Dermis microvascular lymphatic vessel endothelial cell (primary cell): Measurements from ENCODE around the gene IL27RA. TPM values are rescaled to one million over a fixed set of nuclear protein-coding genes. Genes with fewer than 3 reads are reported as not detected.

Experiments
- DNase-seq, 2 donors: peaks; one replicate each; pipeline versions ENCODE4 v3.0.0 to v3.0.0-alpha.2; 2010; ENCODE audit warnings: low read depth in 2 of 2
- total RNA-seq: library from RNA; depleted of rRNA; stranded (reverse); fragments of >200 nt; gene quantifications from 2 replicates; pipeline ENCODE4 v1.2.1, GENCODE V29; 2014

The IL27RA gene
- 1.1 and 3.1 TPM in 2 replicates for total RNA-seq

DNA sequence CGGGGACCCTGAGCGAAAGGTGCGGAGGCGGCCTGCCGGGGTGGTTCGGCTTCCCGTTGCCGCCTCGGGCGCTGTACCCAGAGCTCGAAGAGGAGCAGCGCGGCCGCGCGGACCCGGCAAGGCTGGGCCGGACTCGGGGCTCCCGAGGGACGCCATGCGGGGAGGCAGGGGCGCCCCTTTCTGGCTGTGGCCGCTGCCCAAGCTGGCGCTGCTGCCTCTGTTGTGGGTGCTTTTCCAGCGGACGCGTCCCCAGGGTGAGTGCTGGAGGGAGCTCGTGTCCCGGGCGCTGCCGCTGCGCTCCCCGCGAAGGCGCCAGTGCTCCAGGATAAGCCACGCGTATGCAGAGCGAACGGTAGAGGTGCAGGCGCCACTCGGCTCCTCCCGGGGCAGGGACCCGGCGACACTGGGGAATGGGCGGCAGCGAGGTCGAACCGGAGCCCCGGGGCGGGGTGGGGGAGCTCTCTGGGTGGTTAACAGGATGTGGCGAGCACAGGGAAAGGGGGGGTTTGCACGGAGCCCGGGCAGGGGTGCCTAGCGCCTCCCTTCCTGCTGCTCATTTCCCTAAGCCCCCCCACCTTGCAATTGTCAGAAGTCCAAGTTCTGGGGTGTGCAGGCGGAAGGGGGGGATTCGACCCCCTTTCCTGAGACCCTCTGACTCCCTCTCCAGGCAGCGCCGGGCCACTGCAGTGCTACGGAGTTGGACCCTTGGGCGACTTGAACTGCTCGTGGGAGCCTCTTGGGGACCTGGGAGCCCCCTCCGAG lies at the start of gene IL27RA:
Gene IL27RA (plus strand): TSS at position 44 of the 762 bp plus-strand sequence. CDS start 111 bp downstream, at position 155.
- peak in 1 of 2 donors; percentile 41 for DNase-seq

DNA sequence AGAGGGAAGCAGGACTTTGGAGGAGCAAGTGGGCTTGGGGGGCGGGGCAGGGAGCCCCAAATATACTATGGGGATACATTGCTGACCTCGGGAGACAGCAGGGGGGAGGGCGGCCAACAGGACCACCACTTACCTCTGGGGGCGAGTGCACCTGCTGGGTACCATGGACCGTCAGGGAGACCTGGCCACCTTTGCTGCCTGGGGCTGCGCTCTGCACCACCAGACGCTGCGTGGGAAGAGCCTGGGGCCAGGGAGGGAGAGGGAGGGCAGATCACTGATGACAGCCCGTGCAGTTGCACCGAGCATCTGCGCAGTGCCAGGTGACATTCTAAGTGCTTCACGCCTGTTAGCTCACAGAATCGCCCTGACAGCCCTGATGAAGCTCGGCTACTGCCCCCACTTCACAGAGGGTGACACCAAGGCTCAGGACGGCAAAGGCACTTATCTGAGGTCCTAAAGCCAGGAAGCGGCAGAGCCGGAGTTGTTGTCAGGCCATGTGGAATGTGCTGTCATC lies 49.5 kb upstream of the IL27RA start:
- no peak for DNase-seq

DNA sequence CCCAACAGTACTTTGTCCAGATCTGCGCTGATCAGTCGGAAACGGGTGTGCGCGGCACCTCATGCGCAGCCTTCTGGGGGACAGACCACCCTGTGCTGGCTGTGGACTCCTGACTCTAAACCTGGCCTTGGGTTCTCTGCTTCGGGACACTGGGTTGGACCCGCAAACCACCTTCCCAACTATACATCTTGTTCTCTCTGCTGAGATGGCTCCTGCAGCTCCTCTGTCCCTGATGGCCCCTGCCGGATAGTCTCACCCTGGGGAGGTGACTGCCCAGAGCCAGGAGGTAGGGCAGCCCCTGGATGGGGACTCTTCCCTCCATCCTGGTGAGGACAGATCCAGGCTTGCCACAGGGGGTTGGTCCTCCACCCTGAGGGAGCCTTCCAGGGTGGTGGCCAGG lies 48.8 kb upstream of the IL27RA start:
- DNase-seq: no peak

DNA sequence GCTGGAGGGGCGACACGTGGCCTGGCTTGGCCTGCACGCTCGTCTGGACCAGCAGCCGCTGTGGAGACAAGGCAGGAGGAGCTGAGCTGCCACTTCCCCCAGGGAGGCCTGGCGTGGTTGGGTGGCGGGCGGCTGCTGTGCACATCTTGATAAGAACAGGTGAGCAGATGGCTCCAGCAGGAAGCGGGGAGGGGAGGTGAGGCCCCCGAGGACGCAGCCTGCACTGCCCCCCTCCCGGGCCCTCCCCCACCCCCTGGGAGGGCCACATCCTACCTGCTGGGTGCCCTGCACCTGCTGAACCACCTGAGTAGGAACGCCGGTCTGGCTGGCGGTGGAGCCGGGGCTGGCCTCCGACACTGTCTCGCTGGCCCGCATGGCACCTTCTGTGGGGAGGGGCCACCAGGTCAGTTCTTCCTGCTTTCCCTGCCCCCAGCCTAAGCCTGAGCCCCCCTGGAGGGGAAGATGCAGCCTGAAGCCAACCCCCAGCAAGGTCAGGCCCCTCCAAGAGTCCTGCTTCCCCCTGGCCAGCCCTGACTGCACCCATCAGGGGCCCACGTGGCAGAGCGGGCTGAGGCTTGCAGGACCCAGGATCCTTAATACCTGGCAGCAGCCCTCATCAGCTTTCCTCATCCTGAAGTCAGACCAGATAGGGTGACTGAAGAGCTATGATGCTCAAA lies 48.2 kb upstream of the IL27RA start:
- no peak for DNase-seq

DNA sequence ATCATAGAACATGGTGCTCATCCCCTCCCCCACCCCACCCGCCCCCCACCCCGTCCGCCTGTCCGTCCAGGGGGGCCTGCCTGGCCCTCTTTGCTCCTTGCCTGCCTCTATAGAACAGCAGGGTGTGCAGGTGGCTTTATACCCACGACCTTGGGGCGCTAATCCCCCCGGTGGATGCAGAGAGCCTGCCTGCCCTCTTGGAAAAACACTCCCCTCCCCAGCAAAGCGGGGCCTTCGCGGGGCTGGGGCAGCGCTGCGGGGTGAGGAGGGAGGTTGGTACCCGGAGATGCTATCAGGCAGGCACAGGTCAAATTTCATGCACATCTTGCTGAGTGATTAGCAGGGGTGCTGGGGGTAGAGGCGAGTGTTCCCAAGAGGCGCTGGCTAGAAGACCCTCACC lies 47.4 kb upstream of the IL27RA start:
- no peak for DNase-seq

DNA sequence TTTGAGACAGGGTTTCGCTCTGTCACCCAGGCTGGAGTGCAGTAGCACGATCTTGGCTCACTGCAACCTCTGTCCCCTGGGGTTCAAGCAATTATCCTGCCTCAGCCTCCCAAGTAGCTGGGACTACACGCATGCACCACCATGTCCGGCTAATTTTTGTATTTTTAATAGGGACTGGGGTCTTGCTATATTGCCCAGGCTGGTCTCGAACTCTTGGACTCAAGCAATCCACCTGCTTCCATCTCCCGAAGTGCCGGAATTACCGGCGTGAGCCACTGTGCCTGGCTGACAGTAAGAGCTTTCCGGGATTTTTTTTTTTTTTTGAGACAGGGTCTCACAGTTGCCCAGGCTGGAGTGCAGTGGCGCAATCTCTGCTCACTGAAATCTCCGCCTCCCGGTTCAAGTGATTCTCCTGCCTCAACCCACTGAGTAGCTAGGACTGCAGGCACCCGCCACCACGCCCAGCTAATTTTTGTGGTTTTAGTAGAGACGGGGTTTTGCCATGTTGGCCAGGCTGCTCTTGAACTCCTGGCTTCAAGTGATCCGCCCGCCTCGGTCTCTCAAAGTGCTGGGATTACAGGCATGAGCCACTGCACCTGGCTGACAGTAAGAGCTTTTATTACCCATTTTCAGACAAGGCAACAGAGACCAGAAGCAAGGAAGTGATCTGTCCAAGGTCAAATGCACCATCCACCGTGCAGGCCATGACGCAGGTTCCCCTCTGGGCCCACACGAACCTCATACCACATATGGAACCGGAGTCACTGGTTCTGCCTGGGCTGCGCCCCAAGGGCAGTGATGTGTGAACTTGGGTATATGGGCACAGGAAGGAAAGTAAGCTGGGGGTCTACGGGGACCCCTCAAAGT lies 46.5 kb upstream of the IL27RA start:
- no peak for DNase-seq

DNA sequence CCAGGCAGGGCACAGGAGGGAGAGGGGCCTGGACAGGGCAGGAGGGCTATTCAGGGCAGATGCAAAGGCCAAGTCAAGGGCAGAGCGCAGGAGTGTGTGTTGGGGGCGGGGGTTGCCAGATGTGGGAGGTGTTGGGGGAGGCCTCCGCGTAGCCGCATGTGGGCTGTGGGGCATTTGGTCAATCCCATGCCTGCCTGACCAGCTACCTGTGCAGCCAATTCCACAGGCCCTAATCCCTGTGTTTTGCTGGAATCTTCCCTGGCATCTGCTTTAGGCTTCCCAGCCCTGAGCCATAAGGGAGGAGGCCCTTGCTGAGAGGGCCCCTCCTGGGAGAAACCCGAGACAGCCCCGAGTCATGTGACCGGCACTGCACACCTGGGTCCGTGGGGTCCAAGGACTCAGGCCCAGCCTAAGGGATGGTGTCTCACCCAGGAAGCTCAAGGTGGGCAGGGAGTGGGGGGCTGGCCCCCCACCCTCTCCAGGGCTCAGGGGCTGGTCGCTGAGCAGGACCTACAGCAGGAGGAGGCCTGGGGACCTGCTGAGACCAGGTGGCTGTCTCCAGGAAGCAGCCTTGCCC lies 45.7 kb upstream of the IL27RA start:
- DNase-seq: no peak

DNA sequence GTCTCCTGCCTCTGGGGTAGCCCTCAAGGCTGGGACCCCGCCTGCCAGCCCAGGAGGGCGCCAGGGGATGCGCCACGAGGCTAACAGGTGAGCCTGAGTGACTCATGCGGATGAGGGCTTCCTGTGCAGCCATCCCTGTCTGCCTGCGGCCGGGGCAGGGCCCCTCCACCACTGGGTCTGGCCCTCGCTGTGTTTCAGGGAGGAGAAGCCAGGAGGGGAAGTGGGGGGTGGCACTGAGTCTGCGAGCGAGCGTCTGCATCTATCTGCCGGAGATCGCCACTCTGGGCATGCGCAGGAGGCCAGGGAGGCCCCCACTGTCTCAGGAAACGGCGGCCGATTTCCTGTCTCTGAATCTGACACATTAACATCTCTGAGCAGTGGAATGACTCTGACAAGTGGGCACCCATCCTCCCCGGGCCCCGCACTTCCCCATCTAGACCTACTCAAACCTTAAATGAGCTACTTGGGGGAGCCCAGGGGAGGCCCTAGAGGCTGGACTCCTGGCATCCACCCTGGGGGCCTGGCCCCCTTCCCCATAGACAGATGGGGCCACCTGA lies 45.1 kb upstream of the IL27RA start:
- peak; percentile 77 to 92 for DNase-seq

DNA sequence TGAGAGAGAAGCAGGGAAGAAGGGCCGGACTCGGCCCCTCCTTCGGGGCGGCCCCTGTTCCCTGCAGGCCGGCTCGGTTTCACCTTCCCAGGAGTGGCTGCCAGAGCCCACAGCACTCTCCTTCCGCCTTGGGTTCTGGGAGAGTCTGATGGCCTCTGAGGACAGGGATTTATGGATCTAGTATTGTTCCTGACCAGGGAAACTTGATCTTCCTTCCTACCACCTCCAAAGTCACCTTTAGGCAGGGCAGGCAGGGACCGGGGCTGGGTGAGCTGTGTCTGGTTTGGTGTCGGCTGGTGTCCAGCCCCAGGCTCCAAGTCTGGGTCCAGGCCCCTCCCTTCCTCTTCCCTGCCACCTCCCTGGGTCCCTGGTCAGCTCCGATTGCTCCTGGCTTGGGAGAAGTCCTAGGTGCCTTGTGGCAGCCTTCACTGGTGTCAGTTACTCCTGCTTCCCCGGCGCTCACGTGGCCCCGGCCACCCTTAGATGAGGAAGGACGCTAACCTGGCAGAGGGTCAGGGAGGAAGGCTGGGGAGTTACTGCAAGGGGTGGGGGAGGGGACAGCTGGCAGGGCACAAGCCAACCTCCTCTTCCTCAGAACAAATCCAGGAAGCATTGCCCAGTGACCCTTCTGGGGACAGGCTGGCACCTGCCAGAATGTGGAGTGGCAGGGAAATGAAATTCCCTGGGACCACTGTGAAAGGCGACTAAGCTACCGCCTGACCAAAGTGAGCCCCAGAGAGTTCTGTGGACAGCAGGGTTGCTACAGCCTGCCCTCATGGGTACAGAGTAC lies 44.3 kb upstream of the IL27RA start:
- peak in 1 of 2 donors; percentile 26 for DNase-seq

DNA sequence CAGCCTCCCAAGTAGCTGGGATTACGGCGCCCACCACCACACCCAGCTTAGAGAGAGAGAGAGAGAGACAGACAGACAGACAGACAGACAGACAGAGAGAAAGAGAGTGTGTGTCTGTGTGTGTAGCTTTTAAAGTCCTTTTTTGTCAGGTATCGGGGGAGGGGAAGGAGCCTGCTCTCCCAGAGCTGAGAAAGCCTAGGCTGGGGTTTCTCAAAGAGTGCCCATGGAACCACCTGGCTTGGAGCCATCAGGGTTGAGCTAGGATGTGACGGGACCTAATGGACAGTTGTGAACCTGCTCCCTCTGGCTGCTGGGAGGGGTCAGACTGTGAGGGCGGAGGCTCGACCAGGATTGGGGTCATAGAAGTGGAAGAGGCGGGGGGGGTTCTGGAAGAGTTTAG lies 42.1 kb upstream of the IL27RA start:
- DNase-seq: no peak

DNA sequence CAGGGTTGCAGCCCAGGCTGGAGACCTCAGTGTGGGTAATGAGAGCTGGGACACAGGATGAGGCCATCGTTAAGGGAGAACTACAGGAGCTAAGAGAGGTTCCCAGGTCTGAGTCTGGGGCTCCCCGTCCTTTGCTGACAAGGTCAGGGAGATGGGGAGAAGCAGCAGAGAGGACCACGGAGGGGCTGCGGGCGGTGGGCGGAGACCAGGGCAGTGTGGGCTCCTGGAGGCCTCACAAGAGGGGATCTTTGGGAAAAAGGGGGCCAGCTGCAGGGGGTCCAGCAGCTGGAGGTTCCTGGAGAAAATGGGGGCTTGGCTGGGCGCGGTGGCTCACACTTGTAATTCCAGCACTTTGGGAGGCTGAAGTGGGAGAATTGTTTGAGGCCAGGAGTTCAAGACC lies 41.5 kb upstream of the IL27RA start:
- no peak for DNase-seq

DNA sequence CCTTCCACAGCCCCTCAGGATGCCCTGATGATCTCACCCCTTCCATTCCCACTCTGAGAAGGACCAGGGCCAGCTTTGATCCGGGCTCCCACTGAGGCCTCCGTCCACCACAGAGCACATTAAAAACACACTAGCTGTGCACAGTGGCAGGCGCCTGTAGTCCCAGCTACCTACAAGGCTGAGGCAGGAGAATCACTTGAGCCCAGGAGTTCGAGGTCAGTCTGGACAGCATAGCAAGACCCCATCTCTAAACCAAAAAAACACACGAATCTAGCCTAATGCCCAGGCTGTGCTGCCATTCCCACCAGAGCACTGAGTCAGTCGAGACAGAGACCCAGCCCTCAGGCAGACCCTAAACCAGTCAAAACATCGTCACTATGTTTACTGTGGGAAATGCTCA lies 39.5 kb upstream of the IL27RA start:
- no peak for DNase-seq

DNA sequence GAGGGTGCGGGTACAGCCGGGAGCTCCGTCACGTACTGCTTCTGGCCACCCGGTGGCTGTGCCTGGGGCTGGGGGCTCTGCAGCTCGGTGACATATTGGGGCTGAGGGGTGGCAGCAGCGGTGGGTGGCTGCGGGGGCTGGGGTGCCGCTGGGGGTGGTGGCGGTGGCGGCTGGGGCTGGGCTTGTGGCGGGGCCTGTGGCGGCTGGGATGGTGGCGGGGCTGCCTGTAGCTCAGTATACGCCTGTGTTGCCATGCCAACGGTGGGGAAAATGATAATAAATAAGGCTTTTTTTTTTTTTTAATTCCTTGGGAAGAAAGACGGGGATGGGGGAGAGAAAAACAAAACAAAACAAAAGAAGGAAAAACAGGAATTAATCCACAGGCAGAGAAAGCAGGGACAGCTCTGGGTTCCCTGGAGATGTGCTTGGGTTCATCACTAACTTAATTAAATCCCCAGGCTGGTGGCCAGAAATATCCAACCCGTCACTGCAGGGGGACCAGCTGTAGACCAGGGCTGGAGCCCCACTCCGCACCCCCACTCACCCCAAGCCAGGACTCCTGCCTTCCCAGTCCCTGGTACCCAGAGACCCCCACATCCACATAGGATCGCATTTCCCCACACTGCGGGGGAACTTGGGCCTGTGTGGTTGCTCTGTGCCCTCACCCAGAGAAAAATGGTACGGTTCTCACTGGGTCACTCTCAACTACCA lies 37.8 kb upstream of the IL27RA start:
- no peak for DNase-seq

DNA sequence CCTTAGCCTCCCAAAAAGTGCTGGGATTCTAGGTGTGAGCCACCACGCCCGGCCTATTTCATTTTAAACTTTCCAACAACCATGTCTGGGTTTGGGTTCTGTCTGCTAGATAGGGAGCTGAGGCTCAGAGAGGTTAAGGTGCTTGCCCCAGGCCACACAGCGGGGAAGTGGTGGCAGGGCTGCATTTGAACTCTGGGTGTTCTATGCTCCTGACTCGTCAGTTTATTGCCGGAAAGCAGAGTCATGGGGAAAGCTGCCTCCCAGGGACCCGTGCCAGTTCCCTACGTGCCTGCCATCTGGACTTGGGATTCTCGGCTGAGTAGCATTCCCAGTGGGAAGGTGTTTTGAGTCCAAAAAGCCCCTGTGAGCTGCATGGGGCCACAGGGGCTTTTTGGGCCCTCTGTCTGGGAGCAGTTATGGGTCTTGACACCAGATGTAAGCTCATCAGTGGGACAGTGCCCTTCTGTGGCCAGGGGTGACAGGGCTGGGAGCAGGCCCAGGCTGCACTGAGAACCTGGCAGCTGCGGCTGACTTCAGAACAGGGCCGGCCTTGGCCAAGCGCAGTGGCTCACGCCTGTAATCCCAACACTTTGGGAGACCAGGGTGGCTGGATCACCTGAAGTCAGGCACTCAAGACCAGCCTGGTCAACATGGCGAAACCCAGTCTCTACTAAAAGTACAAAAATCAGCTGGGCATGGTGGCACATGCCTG lies 36.4 kb upstream of the IL27RA start:
- peak; percentile 49 to 66 for DNase-seq

DNA sequence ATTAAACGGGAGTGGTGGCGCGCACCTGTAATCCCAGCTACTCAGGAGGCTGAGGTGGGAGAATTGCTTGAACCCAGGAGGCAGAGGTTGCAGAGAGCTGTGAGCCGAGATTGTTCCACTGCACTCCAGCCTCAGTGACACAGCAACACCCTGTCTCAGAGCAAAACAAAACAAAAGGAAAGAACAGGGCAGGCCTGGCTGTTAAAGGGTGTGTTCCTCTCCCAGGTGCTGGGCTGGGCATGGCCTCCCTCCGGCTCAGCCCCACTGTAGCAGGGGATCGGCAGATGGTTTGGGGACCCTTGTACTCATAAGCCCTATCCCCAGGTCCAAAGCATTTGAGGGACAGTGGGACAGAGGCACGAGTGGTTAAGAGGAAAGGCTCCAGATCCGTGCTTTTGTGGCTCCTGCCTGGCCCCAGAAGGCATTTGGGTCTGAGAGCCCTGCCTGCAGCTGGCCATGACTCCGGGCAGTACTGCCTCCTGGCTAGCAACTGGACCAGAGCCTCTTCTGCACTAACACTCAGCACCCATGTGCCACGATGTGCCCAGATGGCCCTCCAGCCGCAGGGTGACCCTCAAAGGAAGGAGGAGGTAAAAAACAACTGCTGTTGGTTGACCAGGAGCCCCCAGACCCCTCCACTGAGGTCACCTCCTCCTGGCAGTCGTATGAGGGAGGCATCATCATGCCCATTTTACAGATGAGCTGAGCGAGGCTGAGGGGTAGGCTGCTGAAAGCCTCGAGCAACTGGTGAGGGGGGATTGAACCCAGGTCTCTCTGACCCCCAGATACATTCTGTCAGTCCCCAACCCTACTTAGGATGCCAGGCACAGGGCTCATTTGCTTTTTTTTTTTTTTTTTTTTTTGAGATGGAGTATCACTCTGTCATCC lies 35.4 kb upstream of the IL27RA start:
- no peak for DNase-seq

DNA sequence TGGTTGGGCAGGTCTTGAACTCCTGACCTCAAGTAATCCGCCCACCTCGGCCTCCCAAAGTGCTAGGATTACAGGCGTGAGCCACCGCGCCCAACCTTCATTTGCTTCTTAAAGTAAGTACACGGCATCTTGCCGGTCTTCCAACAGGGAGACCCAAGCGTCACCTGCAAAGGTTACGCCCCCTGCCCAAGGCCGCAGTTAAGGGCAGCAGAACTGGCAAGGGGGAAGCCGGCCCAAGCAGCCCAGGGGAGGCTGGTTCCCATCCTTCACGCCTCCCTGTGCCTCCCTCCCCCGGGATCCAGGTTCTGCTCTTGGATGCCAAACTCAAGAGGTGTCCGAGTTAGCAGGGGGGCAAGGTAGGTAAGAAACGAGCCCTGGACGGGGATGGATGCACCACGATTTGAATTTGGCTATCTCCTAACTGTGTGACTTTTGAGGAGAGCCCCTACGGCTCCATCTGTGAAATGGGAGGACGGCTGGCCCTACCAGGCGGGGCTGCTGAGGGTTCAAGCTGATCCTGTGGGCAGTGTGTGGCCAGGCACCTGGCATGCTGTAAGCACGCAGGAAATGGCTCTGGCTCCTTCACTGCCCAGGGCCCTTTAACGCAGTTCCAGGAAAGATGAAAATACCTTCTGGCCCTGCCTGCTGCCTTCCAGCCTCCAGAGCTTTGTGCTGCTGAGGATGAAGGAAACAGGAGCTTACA lies 34.5 kb upstream of the IL27RA start:
- no peak for DNase-seq

DNA sequence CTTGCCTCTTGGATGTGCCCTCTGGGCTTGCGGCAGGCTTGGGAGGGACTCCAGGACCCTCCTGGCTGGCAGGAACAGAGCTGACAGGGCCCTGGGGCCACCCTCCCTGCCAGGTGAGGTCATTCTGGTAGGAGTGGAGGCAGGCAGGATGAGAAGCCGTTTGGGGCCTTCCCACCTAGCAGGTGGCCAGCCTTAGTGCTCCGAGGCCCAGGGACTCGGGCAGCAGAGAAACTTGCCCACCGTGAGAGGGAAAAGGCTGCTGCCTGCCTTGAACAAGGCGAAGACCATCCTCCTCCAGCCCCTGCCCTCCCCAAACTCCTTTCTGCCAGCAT lies 34.0 kb upstream of the IL27RA start:
- no peak for DNase-seq

DNA sequence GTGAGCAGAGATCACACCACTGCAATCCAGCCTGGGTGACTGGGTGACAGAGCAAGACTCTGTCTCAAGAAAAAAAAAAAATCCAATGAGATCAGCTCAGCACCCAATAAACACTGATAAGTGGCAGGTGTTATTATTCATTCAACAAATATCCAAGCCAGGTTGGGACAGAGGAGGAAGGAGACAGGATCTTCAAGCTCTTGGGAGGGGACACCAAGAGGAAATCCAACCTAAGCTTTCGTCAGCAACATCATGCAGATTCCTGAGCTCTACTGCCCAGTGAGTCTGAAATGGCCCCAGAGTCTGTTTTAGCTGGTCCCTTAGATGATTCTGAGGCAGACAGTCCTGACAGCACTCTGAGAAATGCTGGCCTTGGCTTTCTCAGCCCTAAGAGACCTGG lies 33.1 kb upstream of the IL27RA start:
- DNase-seq: no peak
